GM06990 (cell line): Measurements from ENCODE around the gene TM9SF3.

Experiments
- DNase-seq: peaks from one replicate; pipeline ENCODE4 v3.0.0-alpha.2; 2011; ENCODE audit not compliant: insufficient read length; ENCODE audit errors: extremely low read depth
- H3K27me3 ChIP-seq: replicated peaks from 2 replicates; pipeline ENCODE4 v1.6.0; 2011; ENCODE audit warnings: low read length; ENCODE audit not compliant: control insufficient read depth, insufficient read depth
- H3K36me3 ChIP-seq: 2 replicates; pipeline ENCODE4 v1.5.1; 2011; ENCODE audit warnings: low read length; ENCODE audit not compliant: control insufficient read depth, insufficient read depth
- H3K4me3 ChIP-seq: replicated peaks from 2 replicates; pipeline ENCODE4 v1.5.1; 2011; ENCODE audit warnings: low read depth, mild to moderate bottlenecking, control low read depth, low read length
- TF ChIP-seq, protein P1 (sequence below): IDR thresholded peaks from 2 replicates; pipeline ENCODE4 v1.5.1; 2011; ENCODE audit warnings: low read length, control low read depth, mild to moderate bottlenecking, inconsistent platforms; ENCODE audit not compliant: insufficient read depth, poor library complexity, severe bottlenecking

Gene TM9SF3

DNA sequence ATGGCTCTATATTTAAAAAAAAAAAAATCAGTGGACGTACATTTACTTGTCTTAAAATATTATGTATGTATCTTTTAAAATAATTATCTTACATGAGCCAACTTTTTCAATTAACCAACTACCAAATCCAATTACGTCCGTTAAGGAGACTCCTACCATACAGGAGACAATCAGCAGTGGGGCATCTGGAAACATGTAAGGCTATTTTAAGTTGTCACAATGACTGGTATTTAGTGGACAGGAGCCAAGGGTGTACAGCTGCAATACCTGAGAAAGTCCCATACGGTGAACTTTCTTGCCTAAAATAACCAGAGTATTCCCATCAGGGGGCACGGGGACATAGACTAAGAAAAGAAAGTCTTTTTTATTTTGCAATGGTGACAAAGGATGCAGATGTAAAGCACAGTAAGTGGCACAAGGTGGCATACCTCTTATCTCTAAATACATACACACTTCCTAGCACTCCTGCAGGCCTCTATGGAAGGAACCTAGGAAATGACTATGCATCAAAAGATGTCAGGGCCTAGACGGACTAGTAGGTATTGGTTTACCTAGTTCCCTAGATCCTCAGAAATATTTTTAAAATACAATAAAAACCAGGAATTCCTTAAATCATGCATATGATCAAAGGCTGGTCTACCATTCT lies 57.1 kb downstream of the TM9SF3 start:
- Histone ChIP-seq H3K36me3 (peaks cover 10% of the 10 kb centered on the region), H3K4me3 (no peak overlapping the region), H3K27me3 (no peaks in the 10 kb centered on the region)
- DNase-seq: no peak
- TF ChIP-seq, protein P1, sequence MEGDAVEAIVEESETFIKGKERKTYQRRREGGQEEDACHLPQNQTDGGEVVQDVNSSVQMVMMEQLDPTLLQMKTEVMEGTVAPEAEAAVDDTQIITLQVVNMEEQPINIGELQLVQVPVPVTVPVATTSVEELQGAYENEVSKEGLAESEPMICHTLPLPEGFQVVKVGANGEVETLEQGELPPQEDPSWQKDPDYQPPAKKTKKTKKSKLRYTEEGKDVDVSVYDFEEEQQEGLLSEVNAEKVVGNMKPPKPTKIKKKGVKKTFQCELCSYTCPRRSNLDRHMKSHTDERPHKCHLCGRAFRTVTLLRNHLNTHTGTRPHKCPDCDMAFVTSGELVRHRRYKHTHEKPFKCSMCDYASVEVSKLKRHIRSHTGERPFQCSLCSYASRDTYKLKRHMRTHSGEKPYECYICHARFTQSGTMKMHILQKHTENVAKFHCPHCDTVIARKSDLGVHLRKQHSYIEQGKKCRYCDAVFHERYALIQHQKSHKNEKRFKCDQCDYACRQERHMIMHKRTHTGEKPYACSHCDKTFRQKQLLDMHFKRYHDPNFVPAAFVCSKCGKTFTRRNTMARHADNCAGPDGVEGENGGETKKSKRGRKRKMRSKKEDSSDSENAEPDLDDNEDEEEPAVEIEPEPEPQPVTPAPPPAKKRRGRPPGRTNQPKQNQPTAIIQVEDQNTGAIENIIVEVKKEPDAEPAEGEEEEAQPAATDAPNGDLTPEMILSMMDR: no peak

DNA sequence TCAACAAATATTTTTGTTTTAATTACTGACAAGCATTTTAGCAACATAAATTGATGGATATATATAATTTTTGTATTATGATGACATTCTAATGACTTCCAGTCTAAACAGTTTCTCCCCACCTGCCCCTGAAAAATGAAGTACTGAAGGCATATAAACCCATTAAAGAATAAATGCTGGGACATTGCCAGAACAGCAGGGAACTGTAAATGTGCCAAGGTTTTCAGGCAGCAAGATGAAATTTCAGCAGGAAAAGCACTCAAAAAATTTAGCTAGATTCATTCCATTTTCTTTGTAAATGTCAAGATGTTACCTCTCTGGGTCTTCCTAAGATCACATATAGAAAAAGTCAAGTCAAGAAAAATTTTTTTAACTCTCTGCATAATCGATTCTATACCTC lies 62.1 kb downstream of the TM9SF3 start:
- Histone ChIP-seq H3K4me3 (no peak overlapping the region), H3K27me3 (no peaks in the 10 kb centered on the region), H3K36me3 (peaks cover 10% of the 10 kb centered on the region)
- DNase-seq: no peak
- TF ChIP-seq, protein P1: no peak

DNA sequence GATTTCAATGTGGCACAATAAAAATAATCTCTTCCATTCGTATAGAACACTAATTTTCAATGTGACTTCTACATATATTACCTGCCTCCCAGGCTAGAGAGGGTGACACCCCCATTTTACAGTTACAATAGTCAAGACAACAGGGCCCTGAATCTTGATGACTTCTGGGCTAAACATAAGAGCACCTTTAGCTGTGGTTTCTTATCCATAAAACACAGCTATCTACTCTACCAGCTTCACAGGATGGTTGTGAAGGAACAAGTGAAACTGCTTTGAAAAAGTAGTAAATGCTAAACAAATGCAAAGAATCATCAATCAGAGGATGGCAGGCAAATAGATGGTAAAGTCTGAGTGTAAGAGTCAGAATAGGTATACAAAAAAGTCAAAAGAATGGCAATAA lies 69.5 kb downstream of the TM9SF3 start:
- H3K27me3 ChIP-seq: no peaks in the 10 kb centered on the region; the same call in 1 of the 2 replicates
- DNase-seq: no peak
- H3K4me3 ChIP-seq: no peak overlapping the region
- peaks cover 3% of the 10 kb centered on the region for H3K36me3 ChIP-seq
- TF ChIP-seq, protein P1: no peak

DNA sequence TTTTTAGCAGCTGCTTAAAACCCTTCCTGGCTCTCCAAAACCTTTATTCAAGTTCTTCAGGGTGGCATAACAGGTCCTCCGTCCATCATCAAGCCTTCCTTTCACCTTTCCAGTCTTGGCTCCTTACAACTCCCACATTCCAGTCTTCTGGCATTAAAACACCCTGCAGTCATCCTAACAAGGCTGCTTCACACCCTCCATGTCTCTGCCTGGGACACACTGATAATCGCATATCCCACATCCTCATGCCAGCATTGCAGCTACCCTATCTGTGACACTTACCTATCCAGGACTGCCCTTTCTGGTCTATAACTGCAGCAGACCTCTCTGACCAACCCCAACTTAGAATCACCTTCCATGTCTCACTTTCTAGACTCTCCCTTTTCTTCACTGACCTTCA lies 70.5 kb downstream of the TM9SF3 start:
- Histone ChIP-seq H3K36me3 (no peaks in the 10 kb centered on the region; the same call in 1 of the 2 replicates), H3K4me3 (no peak overlapping the region), H3K27me3 (no peaks in the 10 kb centered on the region; the same call in 1 of the 2 replicates)
- TF ChIP-seq, protein P1: no peak
- DNase-seq: no peak

DNA sequence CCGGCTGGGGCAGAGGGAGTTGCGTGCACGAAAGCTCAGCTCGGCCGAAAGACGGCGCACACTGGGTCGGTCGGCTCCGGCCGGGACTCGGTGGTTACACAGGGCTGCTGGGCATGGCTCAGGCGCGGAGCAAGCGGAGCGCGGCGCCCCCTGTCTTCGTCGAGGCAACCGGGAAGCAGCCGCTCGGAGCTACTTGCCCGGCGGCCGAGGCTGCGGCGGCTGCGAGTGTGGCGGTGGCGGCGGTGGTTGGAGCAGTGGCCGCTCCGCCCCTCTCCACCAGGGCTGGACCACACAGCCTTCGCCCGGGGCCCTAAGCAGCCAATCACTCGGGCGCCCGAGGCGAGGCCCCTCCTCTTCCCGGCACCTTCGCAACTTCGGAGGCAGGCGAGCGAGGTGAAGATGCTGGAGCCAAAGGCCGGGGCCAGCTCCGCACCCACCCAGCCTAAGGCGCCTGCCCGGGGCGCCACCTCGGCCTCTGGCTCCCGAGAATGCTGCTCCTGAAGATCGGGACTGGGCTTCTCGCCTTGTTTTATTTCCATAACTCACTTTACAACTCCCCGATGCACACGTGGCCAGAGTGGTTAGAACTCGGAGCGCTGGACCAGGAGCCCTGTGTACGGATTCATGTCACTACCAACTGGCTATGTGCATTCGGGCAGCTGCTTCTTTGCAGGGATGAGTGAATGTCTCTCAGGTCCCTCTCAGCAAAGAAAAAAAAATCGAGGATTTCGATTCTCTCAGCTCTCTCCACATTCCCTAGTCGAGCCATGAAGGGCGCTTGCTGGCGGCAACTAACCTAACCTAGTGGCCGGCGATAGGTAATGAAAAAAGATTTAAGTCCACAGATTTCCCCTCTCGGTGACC lies 72.9 kb downstream of the TM9SF3 start, which contains the start of gene TLL2:
Gene TLL2 (minus strand): TSS at position 229 of the 864 bp plus-strand sequence. CDS start 241 bp downstream, outside the sequence.
- no peaks in the 10 kb centered on the region; the same call in 1 of the 2 replicates for H3K36me3 ChIP-seq
- TF ChIP-seq, protein P1: peak; percentile 44
- peak; percentile 87 for DNase-seq
- H3K4me3 ChIP-seq: peak within 1 kb of the TSS; percentile 67
- no peaks in the 10 kb centered on the region; the same call in 1 of the 2 replicates for H3K27me3 ChIP-seq
